ENCODE data around the gene CNDP1.
"Not testable (repeated sequence)": the region's sequence is repeated elsewhere in the genome, so short reads cannot be mapped to it uniquely, and the experiment has no call there.

The CNDP1 gene

DNA sequence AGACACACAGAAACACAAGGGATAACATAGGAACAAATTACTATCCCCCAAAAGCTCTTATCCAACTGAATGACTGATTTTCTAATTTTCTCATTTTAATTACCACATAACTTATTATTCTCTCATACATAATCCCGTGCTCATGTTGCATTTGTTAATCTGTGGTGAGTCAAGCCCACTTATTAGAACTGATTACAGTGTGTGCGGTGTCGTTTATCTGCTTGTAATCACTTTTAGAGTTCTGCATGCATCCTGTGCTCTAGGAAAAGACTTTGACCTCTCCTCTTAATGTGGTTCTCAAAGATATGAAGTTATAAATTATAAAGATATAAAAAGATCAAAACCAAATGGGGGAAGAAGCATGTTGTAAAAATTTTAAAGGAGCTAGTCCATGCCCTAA lies 29.7 kb downstream of the CNDP1 start:
- H3K36me3 ChIP-seq (replicated peaks; ENCODE audit: insufficient read depth, low read length), result no peaks in the 10 kb centered on the region
- H4K20me1 ChIP-seq (ENCODE audit: insufficient read depth, low read length), result no peaks in the 10 kb centered on the region
- no peaks in the 10 kb centered on the region for H3K9me3 ChIP-seq (replicated peaks; ENCODE audit: insufficient read depth, low read length)
- no peak for DNase-seq
- TF ChIP-seq EZH2phosphoT487 (IDR thresholded peaks at IDR 0.05; ENCODE audit: low read length) (no peak), EZH2 (optimal IDR thresholded peaks at IDR 0.05; ENCODE audit: low read depth, low read length) (no peak)
- TF ChIP-seq, protein P1, sequence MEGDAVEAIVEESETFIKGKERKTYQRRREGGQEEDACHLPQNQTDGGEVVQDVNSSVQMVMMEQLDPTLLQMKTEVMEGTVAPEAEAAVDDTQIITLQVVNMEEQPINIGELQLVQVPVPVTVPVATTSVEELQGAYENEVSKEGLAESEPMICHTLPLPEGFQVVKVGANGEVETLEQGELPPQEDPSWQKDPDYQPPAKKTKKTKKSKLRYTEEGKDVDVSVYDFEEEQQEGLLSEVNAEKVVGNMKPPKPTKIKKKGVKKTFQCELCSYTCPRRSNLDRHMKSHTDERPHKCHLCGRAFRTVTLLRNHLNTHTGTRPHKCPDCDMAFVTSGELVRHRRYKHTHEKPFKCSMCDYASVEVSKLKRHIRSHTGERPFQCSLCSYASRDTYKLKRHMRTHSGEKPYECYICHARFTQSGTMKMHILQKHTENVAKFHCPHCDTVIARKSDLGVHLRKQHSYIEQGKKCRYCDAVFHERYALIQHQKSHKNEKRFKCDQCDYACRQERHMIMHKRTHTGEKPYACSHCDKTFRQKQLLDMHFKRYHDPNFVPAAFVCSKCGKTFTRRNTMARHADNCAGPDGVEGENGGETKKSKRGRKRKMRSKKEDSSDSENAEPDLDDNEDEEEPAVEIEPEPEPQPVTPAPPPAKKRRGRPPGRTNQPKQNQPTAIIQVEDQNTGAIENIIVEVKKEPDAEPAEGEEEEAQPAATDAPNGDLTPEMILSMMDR (IDR thresholded peaks at IDR 0.05; ENCODE audit: low read length), result no peak
- H3K79me2 ChIP-seq (ENCODE audit: low read length), result no peaks in the 10 kb centered on the region
- no peak overlapping the region for H3K4me3 ChIP-seq (ENCODE audit: low read length)
- H3K27ac ChIP-seq (ENCODE audit: low read length), result no peak overlapping the region
- no peaks in the 10 kb centered on the region for H3K9me2 ChIP-seq (replicated peaks; ENCODE audit: insufficient read depth, low read length)
- no peak overlapping the region for H3K9ac ChIP-seq (ENCODE audit: low read length)
- H2AFZ ChIP-seq (ENCODE audit: low read length), result no peak overlapping the region
- H3K4me2 ChIP-seq (ENCODE audit: low read depth, low read length), result no peak overlapping the region
- H3K4me1 ChIP-seq (ENCODE audit: low read length), result no peaks in the 10 kb centered on the region
- no peaks in the 10 kb centered on the region for H3F3A ChIP-seq (ENCODE audit: insufficient read depth, low read length)
- no peaks in the 10 kb centered on the region for H3K27me3 ChIP-seq (replicated peaks; ENCODE audit: insufficient read depth, low read length)

DNA sequence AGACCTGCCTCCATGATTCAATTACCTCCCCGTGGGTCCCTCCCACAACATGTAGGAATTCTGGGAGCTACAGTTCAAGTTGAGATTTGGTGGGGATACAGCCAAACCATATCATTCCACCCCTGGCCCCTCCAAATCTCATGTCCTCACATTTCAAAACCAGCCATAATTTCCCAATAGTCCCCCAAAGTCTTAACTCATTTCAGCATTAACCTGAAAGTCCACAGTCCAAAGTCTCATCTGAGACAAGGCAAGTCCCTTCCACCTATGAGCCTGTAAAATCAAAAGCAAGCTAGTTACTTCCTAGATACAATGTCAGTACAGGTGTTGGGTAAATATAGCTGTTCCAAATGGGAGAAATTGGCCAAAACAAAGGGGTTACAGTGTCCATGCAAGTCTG lies 30.9 kb downstream of the CNDP1 start:
- not testable (repeated sequence) for H3K27me3 ChIP-seq (replicated peaks; ENCODE audit: insufficient read depth, low read length); H3K4me1 ChIP-seq (ENCODE audit: low read length); DNase-seq; H3K36me3 ChIP-seq (replicated peaks; ENCODE audit: insufficient read depth, low read length); H3K9ac ChIP-seq (ENCODE audit: low read length); H3F3A ChIP-seq (ENCODE audit: insufficient read depth, low read length); H3K9me2 ChIP-seq (replicated peaks; ENCODE audit: insufficient read depth, low read length); H3K9me3 ChIP-seq (replicated peaks; ENCODE audit: insufficient read depth, low read length); H3K4me2 ChIP-seq (ENCODE audit: low read depth, low read length); H3K79me2 ChIP-seq (ENCODE audit: low read length); H2AFZ ChIP-seq (ENCODE audit: low read length); H3K4me3 ChIP-seq (ENCODE audit: low read length); H3K27ac ChIP-seq (ENCODE audit: low read length); H4K20me1 ChIP-seq (ENCODE audit: insufficient read depth, low read length)

DNA sequence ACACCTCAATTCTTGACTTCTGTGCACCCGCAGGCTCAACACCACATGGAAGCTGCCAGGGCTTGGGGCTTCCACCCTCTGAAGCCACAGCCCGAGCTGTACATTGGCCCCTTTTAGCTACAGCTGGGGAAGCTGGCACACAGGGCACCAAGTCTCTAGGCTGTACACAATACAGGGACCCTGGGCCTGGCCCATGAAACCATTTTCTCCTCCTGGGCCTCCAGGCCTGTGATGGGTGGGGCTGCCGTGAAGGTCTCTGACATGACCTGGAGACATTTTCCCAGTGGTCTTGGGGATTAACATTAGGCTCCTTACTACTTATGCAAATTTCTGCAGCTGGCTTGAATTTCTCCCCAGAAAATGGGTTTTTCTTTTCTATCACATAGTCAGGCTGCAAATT lies 31.7 kb downstream of the CNDP1 start:
- not testable (repeated sequence) for H3K9ac ChIP-seq (ENCODE audit: low read length); H3K4me1 ChIP-seq (ENCODE audit: low read length); DNase-seq; H3K4me3 ChIP-seq (ENCODE audit: low read length); H3K9me3 ChIP-seq (replicated peaks; ENCODE audit: insufficient read depth, low read length); H2AFZ ChIP-seq (ENCODE audit: low read length); H3F3A ChIP-seq (ENCODE audit: insufficient read depth, low read length); H3K79me2 ChIP-seq (ENCODE audit: low read length); H3K9me2 ChIP-seq (replicated peaks; ENCODE audit: insufficient read depth, low read length); H3K36me3 ChIP-seq (replicated peaks; ENCODE audit: insufficient read depth, low read length); H3K27ac ChIP-seq (ENCODE audit: low read length); H3K27me3 ChIP-seq (replicated peaks; ENCODE audit: insufficient read depth, low read length); H3K4me2 ChIP-seq (ENCODE audit: low read depth, low read length); H4K20me1 ChIP-seq (ENCODE audit: insufficient read depth, low read length)

GRCh38 chr18:74567822-74568221 lies 33.5 kb downstream of the CNDP1 start:
- TF ChIP-seq EZH2phosphoT487 (IDR thresholded peaks at IDR 0.05; ENCODE audit: low read length) (no peak), EZH2 (optimal IDR thresholded peaks at IDR 0.05; ENCODE audit: low read depth, low read length) (no peak)
- TF ChIP-seq, protein P1 (IDR thresholded peaks at IDR 0.05; ENCODE audit: low read length), result no peak
- Histone ChIP-seq H3F3A (ENCODE audit: insufficient read depth, low read length) (no peaks in the 10 kb centered on the region), H3K27me3 (replicated peaks; ENCODE audit: insufficient read depth, low read length) (no peaks in the 10 kb centered on the region), H3K9me3 (replicated peaks; ENCODE audit: insufficient read depth, low read length) (no peaks in the 10 kb centered on the region), H3K36me3 (replicated peaks; ENCODE audit: insufficient read depth, low read length) (no peaks in the 10 kb centered on the region), H3K79me2 (ENCODE audit: low read length) (no peaks in the 10 kb centered on the region), H3K4me2 (ENCODE audit: low read depth, low read length) (no peak overlapping the region), H3K4me1 (ENCODE audit: low read length) (no peaks in the 10 kb centered on the region), H3K9ac (ENCODE audit: low read length) (no peak overlapping the region), H3K4me3 (ENCODE audit: low read length) (no peak overlapping the region), H3K9me2 (replicated peaks; ENCODE audit: insufficient read depth, low read length) (no peaks in the 10 kb centered on the region), H2AFZ (ENCODE audit: low read length) (no peak overlapping the region), H4K20me1 (ENCODE audit: insufficient read depth, low read length) (no peaks in the 10 kb centered on the region), H3K27ac (ENCODE audit: low read length) (no peak overlapping the region)
- DNase-seq, result no peak
